ENCODE results near the gene SORCS1.

DNA sequence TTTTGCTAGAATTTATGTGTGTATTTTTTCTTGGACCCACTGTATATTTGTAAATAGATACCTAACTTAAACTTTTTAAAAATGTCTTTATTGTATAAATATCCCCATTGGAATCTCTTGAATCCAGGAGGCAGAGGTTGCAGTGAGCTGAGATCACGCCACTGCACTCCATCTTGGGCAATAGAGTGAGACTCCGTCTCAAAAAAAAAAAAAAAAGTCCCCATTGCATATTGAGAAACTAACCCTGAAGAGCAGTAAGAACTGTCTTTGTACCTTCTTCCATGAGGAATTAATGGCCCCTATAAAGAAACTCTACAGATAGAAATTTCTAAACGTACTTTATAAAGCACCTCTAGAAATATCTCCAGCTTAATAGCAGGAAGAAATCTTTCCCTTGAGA lies 504.0 kb downstream of the SORCS1 start:
- TF ChIP-seq ZFX (IDR thresholded peaks at IDR 0.05; ENCODE audit: borderline replicate concordance), result no peak
- TF ChIP-seq, protein P1, sequence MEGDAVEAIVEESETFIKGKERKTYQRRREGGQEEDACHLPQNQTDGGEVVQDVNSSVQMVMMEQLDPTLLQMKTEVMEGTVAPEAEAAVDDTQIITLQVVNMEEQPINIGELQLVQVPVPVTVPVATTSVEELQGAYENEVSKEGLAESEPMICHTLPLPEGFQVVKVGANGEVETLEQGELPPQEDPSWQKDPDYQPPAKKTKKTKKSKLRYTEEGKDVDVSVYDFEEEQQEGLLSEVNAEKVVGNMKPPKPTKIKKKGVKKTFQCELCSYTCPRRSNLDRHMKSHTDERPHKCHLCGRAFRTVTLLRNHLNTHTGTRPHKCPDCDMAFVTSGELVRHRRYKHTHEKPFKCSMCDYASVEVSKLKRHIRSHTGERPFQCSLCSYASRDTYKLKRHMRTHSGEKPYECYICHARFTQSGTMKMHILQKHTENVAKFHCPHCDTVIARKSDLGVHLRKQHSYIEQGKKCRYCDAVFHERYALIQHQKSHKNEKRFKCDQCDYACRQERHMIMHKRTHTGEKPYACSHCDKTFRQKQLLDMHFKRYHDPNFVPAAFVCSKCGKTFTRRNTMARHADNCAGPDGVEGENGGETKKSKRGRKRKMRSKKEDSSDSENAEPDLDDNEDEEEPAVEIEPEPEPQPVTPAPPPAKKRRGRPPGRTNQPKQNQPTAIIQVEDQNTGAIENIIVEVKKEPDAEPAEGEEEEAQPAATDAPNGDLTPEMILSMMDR (IDR thresholded peaks at IDR 0.05), result no peak
